GM03348 (cell line): Measurements from ENCODE around the gene FOXRED1.

Source experiments
- DNase-seq: peaks from one replicate; pipeline ENCODE4 v3.0.0; 2012; ENCODE audit warnings: low spot score

Gene FOXRED1

DNA sequence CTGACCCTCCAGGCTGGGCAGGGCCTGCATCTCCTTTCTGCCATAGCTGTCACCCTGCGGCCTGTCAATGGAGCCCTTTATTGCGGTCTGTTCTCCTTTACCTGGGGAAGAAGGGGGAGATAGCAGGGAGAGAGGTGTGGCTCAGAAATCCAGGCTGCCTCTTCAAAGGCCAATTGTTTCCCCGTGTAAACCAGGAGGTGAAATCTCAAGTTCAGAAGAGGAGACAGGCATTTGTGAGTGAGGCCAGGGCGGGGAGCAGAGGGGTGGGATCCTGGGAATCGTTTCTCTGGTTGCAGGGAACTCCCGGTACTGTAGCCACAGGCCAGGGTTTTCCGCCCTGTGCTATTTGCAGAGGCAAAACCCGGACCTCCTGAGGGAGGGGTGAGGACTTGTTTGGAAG, 44.0 kb downstream of the FOXRED1 start:
- DNase-seq: no peak

DNA sequence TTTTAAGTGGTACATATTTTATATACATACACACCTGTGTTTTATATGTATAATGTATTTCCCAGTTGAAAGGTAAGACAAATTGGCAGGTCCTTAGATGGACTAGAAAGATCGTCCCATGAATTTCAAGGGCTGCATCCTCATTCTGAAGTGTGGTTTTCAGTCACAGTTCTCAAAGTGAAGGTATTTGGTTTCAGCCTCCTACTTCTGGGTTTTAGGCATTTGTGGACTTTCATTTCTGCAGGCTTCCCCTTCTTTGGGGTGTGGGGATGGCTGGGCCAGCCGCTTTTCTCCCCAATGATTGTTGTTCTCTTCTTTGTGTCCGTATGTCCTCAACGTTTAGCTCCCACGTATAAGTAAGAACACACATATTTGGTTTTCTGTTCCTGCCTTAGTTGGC, 44.9 kb downstream of the FOXRED1 start:
- no peak for DNase-seq

DNA sequence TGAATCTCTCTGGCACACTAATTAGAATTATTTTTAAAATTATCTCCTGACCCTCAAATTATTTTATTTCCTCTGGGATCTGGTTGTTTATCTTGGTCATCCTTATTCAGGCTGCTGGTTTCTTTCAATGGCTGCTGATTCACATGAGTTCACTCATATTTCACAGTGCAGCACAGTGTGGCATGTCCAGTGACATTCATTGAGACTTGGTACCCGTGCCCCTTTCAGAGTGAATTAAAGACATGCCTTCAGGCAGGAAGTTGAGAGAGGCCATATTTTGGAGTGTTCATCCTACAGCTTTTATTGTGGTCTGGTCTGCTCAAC, 48.4 kb downstream of the FOXRED1 start:
- no peak for DNase-seq

DNA sequence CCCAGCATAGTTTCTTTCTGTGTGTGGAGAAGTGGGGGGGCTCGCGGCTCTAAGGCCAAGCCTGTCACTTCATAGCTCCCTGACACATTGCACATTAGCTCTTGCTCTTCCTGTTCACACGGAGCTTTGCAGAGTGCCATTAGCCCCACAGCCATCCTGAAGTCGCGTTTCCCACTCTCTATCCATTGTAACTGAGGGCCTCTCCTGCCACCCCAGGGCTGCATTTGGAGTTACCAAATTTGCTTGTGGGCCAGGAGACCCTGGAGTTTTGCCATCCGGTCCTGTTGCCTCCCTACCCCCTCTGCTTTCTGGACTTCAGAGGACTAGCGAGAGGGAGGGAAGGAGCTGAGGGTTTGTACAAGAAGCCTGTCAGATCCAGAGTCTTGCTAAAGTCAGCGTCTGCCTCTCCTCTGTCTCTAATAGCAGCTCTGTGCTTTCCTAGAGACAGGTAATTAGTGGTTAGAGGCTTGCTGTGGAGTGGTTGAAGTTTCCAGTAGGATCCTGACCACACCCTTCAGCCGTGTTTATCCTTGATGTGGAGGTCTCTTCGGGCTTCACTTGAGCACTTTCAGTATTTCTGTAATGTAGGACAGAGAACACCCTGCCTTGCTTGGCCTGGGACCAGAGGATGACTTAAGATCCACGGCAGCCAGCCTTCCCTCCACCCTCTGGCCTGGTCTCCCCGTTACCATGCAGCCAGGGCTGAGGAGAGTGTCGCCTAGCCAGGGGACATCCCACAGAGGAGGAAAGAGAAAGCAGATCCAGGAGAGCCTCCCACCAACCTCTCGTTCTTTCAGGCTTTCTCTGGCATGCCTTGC, 49.0 kb downstream of the FOXRED1 start:
- peak; percentile 83 for DNase-seq

DNA sequence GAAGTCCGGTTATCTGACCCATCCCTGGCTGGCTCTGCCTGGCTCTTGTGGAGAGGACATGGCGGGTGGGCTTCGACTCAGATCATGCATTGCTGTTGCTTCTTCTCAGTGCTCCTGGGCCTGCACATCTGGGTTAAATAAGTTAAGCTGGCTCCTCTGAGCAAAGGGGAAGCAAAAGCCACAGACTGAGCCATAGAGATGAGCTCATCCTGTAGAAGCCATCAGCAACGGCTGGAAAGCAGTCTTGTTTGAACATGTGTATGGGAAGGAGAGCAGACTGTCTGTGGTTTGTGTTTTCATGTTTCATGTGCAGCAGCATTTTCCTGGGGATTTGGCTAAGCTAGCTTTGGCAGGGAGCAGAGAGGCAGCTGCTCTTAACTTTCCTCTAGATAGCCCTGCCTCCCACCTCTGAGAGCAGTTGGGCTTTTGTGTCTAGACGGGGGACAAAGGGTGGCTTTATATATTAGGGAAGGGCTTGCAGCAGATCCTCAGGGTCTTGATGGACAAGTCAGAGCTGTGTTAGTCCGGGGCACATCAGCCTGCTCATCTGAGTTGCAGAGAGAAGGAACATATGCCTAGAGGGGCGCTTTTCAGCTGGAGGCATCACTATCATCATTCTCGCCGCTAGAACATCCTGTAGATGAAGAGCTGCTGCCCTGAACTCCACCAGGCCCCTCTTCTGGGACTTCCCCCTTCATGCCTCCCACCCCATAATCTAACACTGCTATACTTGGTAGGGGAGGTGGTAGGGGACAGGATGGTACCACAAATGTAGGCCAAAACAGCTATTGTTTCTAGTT, 49.8 kb downstream of the FOXRED1 start:
- peak; percentile 89 for DNase-seq

DNA sequence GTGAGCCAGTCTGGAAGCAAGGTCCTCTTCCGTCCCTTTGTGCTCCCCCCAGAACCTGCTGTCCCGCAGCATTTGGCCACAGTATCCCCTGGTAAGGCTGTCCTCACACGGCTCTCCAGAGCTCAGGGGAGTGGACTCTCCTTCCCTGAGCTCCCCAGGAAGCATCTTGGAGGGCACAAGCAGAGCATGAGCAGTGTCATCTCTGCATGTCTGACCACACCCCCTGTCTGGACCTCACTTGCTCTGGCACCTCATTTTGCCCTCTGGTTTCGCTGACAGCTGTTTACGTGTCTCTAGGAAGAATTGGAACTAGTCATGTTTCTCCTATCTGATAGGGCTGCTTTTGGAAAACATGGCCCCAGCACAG, 50.4 kb downstream of the FOXRED1 start:
- DNase-seq: peak; percentile 31

DNA sequence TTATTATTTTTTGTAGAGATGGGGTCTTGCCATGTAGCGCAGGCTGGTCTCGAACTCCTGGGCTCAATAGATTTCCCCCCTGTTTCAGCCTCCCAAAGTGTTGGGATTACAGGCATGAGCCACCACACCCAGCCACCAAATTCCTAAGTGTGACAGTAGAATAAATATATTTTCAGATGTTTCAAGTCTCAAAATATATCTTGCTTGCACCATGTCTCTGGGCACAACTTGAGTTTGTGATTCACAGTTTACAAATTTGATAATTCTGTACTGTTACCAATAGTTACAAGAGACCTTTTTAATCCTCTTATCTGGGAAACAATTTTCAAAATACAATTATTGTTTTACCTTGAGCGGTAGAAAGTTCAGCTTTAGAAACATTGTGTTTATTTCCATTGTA, 54.0 kb downstream of the FOXRED1 start:
- no peak for DNase-seq

DNA sequence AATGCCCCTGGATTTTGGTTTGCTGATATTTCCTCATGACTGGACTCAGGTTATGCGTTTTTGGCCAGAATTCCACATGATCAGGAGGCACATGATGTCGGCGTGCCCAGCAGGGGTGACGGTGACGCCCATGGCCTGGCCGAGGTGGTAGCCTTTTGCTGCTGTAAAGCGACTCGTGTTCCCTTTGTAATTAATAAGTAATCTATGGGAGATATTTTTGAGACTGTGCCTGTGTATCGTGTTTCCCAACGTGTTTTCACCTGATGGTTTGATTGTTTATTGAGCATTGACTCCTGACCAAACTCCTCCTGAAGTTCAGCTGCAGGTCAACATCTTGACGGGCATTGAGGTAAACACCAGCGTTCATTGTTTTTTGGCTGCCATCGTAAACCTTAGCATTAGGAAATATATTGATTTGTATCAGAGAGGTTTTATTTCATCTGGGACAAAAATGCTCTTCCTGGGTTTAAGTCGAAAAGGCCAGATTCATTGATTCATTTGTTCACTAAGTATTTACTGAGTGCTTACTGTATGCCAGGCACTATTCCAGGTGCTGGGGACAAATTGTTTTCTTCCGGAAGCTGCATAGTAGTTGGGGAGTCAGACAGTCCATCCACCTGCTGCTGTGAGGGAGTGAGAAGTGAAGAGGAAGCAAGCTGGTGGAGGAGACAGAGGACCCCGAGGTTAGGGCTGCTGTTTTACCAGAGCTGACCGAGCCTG, 58.5 kb downstream of the FOXRED1 start:
- DNase-seq: no peak
